MG63 (cell line): ENCODE data around the gene DRICH1. TPM values are rescaled to one million over a fixed set of nuclear protein-coding genes. Genes with fewer than 3 reads are reported as not detected.
"Not testable (repeated sequence)": the region's sequence is repeated elsewhere in the genome, so short reads cannot be mapped to it uniquely, and the experiment has no call there.

Experiments
- DNase-seq: peaks from one replicate; pipeline ENCODE4 v3.0.0-alpha.2; 2020
- H3K27me3 ChIP-seq: fragments of 250-450 bp; sonication (Bioruptor Pico); 2 replicates; pipeline ENCODE4 v1.5.1; 2020; ENCODE audit warnings: mild to moderate bottlenecking, moderate library complexity
- H3K36me3 ChIP-seq: fragments of 250-450 bp; sonication (Bioruptor Pico); 2 replicates; pipeline ENCODE4 v1.5.1; 2020; ENCODE audit warnings: mild to moderate bottlenecking, moderate library complexity
- H3K4me3 ChIP-seq: fragments of 250-450 bp; sonication (Bioruptor Pico); 2 replicates; pipeline ENCODE4 v1.5.1; 2020; ENCODE audit warnings: mild to moderate bottlenecking, moderate library complexity
- H3K9me3 ChIP-seq: fragments of 250-450 bp; sonication (Bioruptor Pico); 2 replicates; pipeline ENCODE4 v1.5.1; 2020; ENCODE audit warnings: mild to moderate bottlenecking, moderate library complexity
- total RNA-seq: library from RNA; depleted of rRNA; stranded (reverse); fragments of >200 nt; shearing (Covaris generic); gene quantifications from 2 replicates; pipeline ENCODE4 v1.2.3, GENCODE V29; 2014; ENCODE audit warnings: low replicate concordance

The DRICH1 gene
- total RNA-seq, 1 experiment from 2014 or later = not detected

DNA sequence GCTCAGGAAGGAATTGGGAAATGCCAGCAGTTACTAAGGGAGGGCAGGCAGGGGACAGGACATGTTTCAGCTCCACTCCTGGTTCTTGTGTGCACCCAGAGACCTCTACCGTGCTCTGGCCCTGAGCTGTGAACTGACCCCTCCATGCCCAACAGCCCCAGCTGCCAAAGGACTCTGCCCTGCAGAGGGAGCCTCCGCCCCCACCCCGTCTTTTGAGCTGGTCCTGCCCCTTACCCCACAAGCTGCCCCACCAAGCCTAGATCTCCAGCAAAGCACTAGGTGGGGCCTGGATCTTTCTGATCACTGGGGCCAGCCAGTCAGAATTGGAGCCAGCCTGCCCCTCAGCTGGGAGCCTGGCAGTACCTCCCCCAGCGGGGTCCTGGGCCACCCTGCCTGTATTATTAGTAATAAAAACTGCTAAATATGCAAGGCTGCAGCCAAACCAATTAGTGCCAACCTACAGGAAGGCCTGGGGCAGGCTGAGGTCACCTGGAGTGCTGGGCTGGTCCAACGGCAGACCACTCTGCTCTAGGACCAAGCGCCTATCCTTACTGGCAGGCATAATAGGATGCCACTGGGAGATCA, 23.9 kb upstream of the DRICH1 start:
- Histone ChIP-seq H3K36me3 (peaks cover 6% of the 10 kb centered on the region; the same call in 1 of the 2 replicates), H3K27me3 (no peaks in the 10 kb centered on the region), H3K9me3 (no peaks in the 10 kb centered on the region), H3K4me3 (no peak overlapping the region)
- DNase-seq = no peak

DNA sequence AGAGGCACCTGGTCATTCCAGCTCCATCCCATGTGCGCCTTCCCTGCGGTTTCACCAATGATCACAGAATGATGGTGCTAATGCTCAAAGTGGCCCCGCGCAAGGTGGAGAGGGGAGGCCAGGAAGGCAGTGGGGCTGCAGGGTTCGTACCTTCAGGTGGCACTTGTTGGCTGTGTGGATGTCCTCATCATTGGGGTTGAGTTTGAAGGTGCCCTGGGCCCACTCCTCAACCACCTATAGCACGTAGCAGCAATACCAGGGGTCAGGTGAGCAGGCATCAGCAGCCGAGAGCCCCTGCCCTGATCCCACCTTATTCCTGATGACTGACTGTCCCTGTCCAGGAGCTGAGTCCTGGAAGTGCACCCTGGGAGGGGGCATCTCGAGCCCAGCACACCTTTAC, 20.6 kb upstream of the DRICH1 start:
- Histone ChIP-seq H3K9me3 (no peaks in the 10 kb centered on the region), H3K4me3 (no peak overlapping the region), H3K27me3 (no peaks in the 10 kb centered on the region), H3K36me3 (no peaks in the 10 kb centered on the region)
- no peak for DNase-seq

- no peaks in the 10 kb centered on the region for H3K9me3 ChIP-seq
- H3K36me3 ChIP-seq = no peaks in the 10 kb centered on the region
- no peak for DNase-seq
- no peak overlapping the region for H3K4me3 ChIP-seq
- no peaks in the 10 kb centered on the region for H3K27me3 ChIP-seq
Measured at GRCh38 chr22:23652286-23652685, 20.2 kb upstream of the DRICH1 start.

DNA sequence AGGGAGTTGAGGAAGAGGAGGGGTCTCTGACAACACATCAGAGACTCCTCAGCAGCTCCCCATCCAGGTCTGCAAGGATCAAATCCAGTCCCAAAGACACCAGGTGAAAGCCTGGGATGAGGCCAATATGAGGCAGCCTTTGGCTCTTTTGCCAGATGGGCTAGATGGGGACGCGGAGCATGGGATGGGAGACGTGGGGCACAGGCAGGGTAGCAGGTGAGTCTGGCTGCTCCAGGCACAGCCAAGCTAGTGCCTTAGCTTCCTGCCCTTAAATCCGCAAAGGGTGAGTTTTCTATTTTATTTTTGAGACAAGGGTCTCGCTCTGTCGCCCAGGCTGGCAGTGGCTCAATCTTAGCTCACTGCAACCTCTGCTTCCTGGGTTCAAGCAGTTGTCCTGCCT, 19.6 kb upstream of the DRICH1 start:
- DNase-seq = no peak
- Histone ChIP-seq H3K4me3 (no peak overlapping the region), H3K9me3 (no peaks in the 10 kb centered on the region), H3K36me3 (no peaks in the 10 kb centered on the region), H3K27me3 (no peaks in the 10 kb centered on the region)

DNA sequence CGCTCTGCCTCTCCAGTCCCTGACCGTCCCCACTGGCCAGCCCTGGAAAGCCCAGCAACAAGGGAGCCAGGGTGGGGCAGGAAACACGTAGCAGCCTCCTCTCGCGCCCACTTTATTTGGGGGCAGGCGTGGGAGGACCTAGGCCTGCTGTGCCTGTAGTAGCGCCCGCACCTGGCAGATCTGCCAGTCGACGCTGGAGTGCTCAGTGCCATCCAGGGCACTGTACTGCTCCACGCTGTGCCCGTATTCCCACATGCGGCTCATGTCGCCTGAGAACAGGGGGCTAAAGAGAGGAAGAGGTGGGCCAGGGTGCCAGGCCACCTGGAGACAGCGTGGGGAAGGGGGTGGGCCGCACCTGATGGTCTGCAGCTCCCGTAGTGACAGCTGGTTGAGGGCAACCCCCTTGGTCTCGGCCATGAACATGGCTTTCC, 17.0 kb upstream of the DRICH1 start:
- Histone ChIP-seq H3K4me3 (no peak overlapping the region), H3K36me3 (no peaks in the 10 kb centered on the region), H3K9me3 (no peaks in the 10 kb centered on the region), H3K27me3 (no peaks in the 10 kb centered on the region)
- DNase-seq = no peak

DNA sequence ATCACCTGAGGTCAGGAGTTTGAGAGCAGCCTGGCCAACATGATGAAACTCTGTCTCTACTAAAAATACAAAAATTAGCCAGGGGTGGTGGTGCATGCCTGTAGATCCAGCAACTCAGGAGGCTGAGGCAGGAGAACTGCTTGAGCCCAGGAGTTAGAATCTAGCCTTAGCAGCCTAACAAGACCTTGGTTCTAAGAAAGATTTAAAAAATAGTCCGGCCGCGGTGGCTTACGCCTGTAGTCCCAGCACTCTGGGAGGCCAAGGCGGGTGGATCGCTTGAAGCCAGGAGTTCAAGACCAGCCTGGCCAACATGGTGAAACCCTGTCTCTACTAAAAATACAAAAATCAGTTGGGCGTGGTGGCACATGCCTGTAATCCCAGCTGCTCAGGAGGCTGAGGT, 14.4 kb upstream of the DRICH1 start:
- H3K36me3 ChIP-seq, DNase-seq, H3K27me3 ChIP-seq, H3K9me3 ChIP-seq, H3K4me3 ChIP-seq: not testable (repeated sequence)

GRCh38 chr22:23640206-23640605, 8.1 kb upstream of the DRICH1 start:
- DNase-seq, H3K9me3 ChIP-seq, H3K27me3 ChIP-seq, H3K36me3 ChIP-seq, H3K4me3 ChIP-seq: not testable (repeated sequence)

DNA sequence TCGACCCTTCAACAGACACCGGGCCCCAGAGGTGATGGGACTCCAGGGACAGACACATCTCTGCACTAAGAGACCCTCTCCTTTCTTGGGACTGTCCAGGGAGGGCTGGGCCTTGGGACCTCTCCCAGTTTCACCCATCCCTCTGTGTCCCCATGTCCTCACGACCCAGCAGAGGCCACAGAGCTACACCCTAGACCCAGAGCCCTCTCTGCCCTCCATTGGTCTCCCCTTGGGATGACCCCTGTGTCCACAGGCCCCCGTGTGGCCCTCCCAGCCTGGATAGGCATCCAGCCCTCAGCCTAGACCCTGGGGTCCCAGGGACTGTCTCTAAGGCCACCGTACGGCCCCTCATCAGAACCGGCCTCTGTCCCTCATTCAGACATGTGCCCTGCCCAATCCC, 7.5 kb upstream of the DRICH1 start:
- Histone ChIP-seq H3K36me3 (no peaks in the 10 kb centered on the region), H3K27me3 (no peaks in the 10 kb centered on the region), H3K4me3 (no peak overlapping the region), H3K9me3 (no peaks in the 10 kb centered on the region)
- no peak for DNase-seq

GRCh38 chr22:23638611-23639010, 6.5 kb upstream of the DRICH1 start:
- no peaks in the 10 kb centered on the region for H3K9me3 ChIP-seq
- no peak for DNase-seq
- no peaks in the 10 kb centered on the region for H3K27me3 ChIP-seq
- no peak overlapping the region for H3K4me3 ChIP-seq
- no peaks in the 10 kb centered on the region for H3K36me3 ChIP-seq

DNA sequence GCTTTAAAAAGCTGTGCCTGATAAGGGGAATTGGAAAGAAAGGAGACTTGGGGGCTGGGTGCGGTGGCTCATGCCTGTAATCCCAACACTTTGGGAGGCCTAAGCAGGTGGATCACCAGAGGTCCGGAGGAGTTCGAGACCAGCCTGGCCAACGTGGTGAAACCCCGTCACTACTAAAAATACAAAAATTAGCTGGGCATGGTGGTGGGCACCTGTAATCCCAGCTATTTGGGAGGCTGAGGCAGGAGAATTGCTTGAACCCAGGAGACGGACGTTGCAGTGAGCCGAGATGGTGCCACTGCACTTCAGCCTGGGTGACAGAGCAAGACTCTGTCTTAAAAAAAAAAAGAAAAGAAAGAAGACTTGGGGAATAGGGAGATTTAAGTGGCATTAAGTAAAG, 3.2 kb upstream of the DRICH1 start:
- not testable (repeated sequence) for H3K9me3 ChIP-seq, H3K27me3 ChIP-seq, DNase-seq, H3K4me3 ChIP-seq, H3K36me3 ChIP-seq

- H3K4me3 ChIP-seq, DNase-seq, H3K36me3 ChIP-seq: not testable (repeated sequence)
Measured at GRCh38 chr22:23628056-23628743, 3.9 kb downstream of the DRICH1 start.

GRCh38 chr22:23627401-23628055, 4.6 kb downstream of the DRICH1 start:
- not testable (repeated sequence) for H3K9me3 ChIP-seq, DNase-seq, H3K36me3 ChIP-seq, H3K4me3 ChIP-seq, H3K27me3 ChIP-seq

More at GRCh38 chr22:23628056-23628743, 3.9 kb downstream of the DRICH1 start:
- not testable (repeated sequence) for H3K9me3 ChIP-seq, H3K27me3 ChIP-seq

- no peaks in the 10 kb centered on the region for H3K9me3 ChIP-seq
- no peak for DNase-seq
- H3K27me3 ChIP-seq = no peaks in the 10 kb centered on the region
- no peak overlapping the region for H3K4me3 ChIP-seq
- no peaks in the 10 kb centered on the region for H3K36me3 ChIP-seq
Measured at GRCh38 chr22:23626286-23626975, 5.7 kb downstream of the DRICH1 start.

- H3K9me3 ChIP-seq = no peaks in the 10 kb centered on the region
- H3K4me3 ChIP-seq = no peak overlapping the region
- no peaks in the 10 kb centered on the region for H3K36me3 ChIP-seq
- DNase-seq = no peak
- no peaks in the 10 kb centered on the region for H3K27me3 ChIP-seq
Measured at GRCh38 chr22:23622634-23623033, 9.5 kb downstream of the DRICH1 start.

DNA sequence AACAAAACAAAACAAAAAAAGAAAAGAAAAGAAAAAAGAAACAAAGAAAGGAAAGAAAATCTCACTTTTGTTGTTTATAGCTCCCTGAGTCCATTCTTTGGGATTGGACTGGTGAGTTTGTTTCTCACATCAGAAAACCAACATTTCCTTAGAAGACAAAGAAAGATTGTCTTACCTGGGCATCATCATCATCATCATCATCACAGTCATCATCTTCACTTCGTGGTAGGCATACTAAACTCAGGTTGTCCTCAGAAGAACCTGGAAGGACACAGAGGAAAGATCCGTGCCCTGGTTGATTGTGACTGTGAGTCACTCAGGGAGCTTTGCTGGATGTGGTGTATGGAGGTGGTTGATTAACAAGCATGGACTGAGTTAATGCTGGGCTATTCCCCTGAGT, 10.2 kb downstream of the DRICH1 start:
- not testable (repeated sequence) for DNase-seq, H3K27me3 ChIP-seq, H3K4me3 ChIP-seq, H3K36me3 ChIP-seq, H3K9me3 ChIP-seq

GRCh38 chr22:23621082-23621780, 10.9 kb downstream of the DRICH1 start:
- H3K9me3 ChIP-seq = no peaks in the 10 kb centered on the region
- H3K27me3 ChIP-seq = no peaks in the 10 kb centered on the region
- DNase-seq = no peak
- H3K4me3 ChIP-seq = no peak overlapping the region
- no peaks in the 10 kb centered on the region for H3K36me3 ChIP-seq
